Measurements from ENCODE around the gene RNF144A. TPM values are rescaled to one million over a fixed set of nuclear protein-coding genes. Genes with fewer than 3 reads are reported as not detected.

RNF144A gene
- total and polyA plus RNA-seq, 2 donors (not counting 3 experiments of a cell fraction or from before 2014, with no cell fraction given): 9.7 to 28.8 TPM

GRCh38 chr2:7071916-7072556, 154.8 kb downstream of the RNF144A start:
- dilution Hi-C loops (cut with MboI; ENCODE audit: extremely low pct_ligation_motif_present, low sequenced_read_pairs) (no loop called here), intact Hi-C loops (cut with micrococcal nuclease) (no loop called here)
- Histone ChIP-seq H3K9me3 (replicated peaks; ENCODE audit: control insufficient read depth, insufficient read depth, low read length) (no peaks in the 10 kb centered on the region), H3K9me1 (replicated peaks; ENCODE audit: control insufficient read depth, extremely low read depth, insufficient read depth, low read length) (no peaks in the 10 kb centered on the region), H3K9ac (replicated peaks; ENCODE audit: extremely low read depth, insufficient read depth, low read length) (no peak overlapping the region), H3K27ac (ENCODE audit: insufficient read depth, low read depth, low read length) (no peak overlapping the region), H3K4me3 (replicated peaks in 1 of 3; ENCODE audit: insufficient read depth in 1 of 3, low read depth in 1 of 3, low read length in 3 of 3) (no peak overlapping the region), H3K36me3 (ENCODE audit: control insufficient read depth in 2 of 2, extremely low read depth in 1 of 2, insufficient read depth in 2 of 2, low read length in 2 of 2) (no peaks in the 10 kb centered on the region), H3K79me2 (ENCODE audit: control insufficient read depth, insufficient read depth, low read length) (no peaks in the 10 kb centered on the region), H4K20me1 (replicated peaks; ENCODE audit: control insufficient read depth, extremely low read depth, insufficient read depth, low read length) (no peaks in the 10 kb centered on the region), H3K27me3 (ENCODE audit: control insufficient read depth in 2 of 2, insufficient read depth in 2 of 2, low read length in 2 of 2) (no peaks in the 10 kb centered on the region), H2AFZ (ENCODE audit: low read depth, low read length) (no peak overlapping the region), H3K4me2 (ENCODE audit: insufficient read depth, low read length) (no peak overlapping the region), H3K4me1 (ENCODE audit: control insufficient read depth, extremely low read depth, insufficient read depth, low read length) (no peaks in the 10 kb centered on the region)
- no TSS peak for BruUV-seq (replicated peaks)
- ChIA-PET POLR2A (no interaction called here), CTCF (no interaction called here)
- no peak for DNase-seq (ENCODE audit: low read depth, low spot score)
- TF ChIP-seq POLR2A (IDR thresholded peaks at IDR 0.05; ENCODE audit: low read depth, low read length) (no peak), MAX (IDR thresholded peaks at IDR 0.05; ENCODE audit: insufficient read depth, insufficient read length) (no peak), POLR2AphosphoS5 (IDR thresholded peaks at IDR 0.05; ENCODE audit: insufficient read depth, low read depth, low read length) (no peak), EZH2 (IDR thresholded peaks at IDR 0.05; ENCODE audit: borderline replicate concordance, low read depth, low read length, severe bottlenecking) (no peak), GATA2 (IDR thresholded peaks at IDR 0.05; ENCODE audit: insufficient read depth, insufficient read length, low read depth, low read length) (no peak), CTCF (IDR thresholded peaks at IDR 0.05; ENCODE audit: extremely low read depth in 1 of 2, insufficient read depth in 1 of 2, low read depth in 1 of 2, low read length in 2 of 2) (no peak), MYC (IDR thresholded peaks at IDR 0.05; ENCODE audit: low read depth, low read length) (no peak), JUN (IDR thresholded peaks at IDR 0.05; ENCODE audit: borderline replicate concordance, insufficient read depth, insufficient read length, low read depth) (no peak), FOS (IDR thresholded peaks at IDR 0.05; ENCODE audit: borderline replicate concordance, insufficient read depth, low read length) (no peak)
- no peak for FAIRE-seq

All from endothelial cell of umbilical vein (primary cell).